RWPE1 (cell line): ENCODE measurements around the gene DYRK2.

Experiments used
- CTCF ChIA-PET: fragments of 350-600 bp; sonication (Branson Sonifier 250); formaldehyde crosslinking; extraction: SDS; loops from one replicate; lab custom pipeline; 2021; lab: Yijun Ruan, JAX
- POLR2A ChIA-PET: fragments of 400-600 bp; formaldehyde crosslinking; extraction: SDS; loops from one replicate; lab custom pipeline; 2020; ENCODE audit warnings: antibody characterized with exemption; ENCODE audit not compliant: low non-redundant PET; lab: Yijun Ruan, JAX
- DNase-seq: peaks from one replicate; pipeline ENCODE4 v3.0.0; 2012; ENCODE audit warnings: low spot score
- H3K27ac ChIP-seq: fragments of 450-650 bp; 2 replicates; pipeline ENCODE4 v1.5.1; 2017
- CTCF ChIP-seq: fragments of 450-650 bp; conservative IDR thresholded peaks from 2 replicates; pipeline ENCODE4 v1.5.1; 2017; ENCODE audit warnings: low read depth, mild to moderate bottlenecking

The DYRK2 gene

DNA sequence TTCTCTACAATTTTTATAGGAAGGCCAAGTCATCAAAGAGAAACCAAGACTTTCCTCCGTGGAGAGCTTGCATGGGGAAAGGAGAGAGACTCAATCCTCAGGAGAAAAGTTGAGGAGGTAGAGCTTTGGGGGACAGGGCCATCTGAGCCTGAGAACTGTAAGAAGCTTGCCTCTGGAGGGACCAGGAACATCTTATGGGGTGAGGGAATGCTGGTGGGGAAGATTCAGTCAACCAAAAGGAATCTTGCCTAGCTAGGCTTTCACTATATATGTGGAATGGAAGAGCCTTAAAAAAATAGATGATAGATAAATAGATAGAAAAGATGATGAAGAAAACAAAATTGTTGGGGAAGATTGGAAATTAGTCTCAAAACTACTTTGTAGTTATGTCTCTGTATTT, 63.5 kb downstream of the DYRK2 start:
- TF ChIP-seq CTCF: no peak
- ChIA-PET POLR2A (no interaction called here), CTCF (interaction anchor here (0.6 kb wide), 1 partner anchor 69 kb away, joined by 5 read pairs; no protein-coding TSS in a partner anchor)
- no peak overlapping the region for H3K27ac ChIP-seq
- DNase-seq: no peak

DNA sequence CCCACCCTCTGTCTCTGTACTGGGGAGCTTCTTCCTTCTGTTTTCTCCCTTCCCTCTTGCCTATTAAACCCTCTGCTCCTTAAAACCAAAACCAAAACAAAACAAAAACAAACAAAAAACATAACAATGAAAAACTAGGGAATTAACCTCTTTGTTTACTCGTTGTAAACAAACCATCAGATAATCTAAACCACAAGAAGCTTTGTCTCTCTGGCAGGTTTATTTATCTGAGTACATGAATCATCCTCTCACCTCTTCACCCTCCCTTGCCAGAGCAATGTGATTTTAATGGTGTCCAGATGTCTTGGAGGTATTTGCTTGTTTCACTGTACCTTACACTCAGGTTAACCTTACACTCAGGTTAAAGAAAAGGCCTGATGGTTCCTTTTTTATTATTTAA, 66.1 kb downstream of the DYRK2 start:
- ChIA-PET POLR2A (no interaction called here), CTCF (no interaction called here)
- no peak overlapping the region for H3K27ac ChIP-seq
- no peak for TF ChIP-seq CTCF
- no peak for DNase-seq
